ENCODE results near the gene WDFY4. TPM values are rescaled to one million over a fixed set of nuclear protein-coding genes. Genes with fewer than 3 reads are reported as not detected.

Gene WDFY4
- total and polyA plus RNA-seq, 2 experiments from 2014 or later: 0.14 TPM; not detected in 1

DNA sequence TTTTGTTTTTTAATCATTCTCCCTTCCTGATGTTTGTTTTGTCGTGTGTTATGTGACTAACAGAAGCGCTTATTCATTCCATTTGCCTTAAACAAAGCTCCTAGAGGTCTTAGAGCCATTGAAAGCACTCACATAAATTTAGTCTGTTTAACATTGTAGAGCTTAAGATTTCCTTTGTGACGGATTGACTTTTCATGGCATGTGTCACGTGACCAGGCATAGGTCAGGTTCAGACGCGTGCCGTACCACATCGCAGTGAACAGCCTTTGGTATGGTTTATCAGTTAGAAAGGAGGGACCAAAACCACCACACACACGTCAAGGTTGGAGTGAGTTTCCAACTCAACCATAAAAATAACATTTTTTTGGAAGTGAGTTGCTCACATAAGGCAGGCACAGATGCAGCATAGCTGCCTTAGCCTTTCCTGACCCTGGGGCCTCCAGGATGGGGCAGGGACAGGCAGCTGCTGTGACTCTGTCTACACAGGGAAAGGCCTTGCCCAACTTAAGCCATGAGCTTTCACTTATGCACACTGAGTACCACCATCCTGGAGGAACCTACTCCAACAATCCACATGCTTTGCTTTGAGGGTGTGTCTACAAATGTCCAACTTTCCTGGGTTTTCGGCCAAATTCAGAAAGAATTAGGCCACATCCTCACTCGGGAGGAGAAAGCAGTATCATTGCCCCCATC, 55.5 kb downstream of the WDFY4 start:
- no peaks in the 10 kb centered on the region for H3F3A ChIP-seq (replicated peaks; ENCODE audit: low read depth)
- H4K20me1 ChIP-seq (replicated peaks; ENCODE audit: insufficient read depth): no peaks in the 10 kb centered on the region
- no peak overlapping the region; the same call in 1 of the 2 replicates for H2AFZ ChIP-seq
- peaks cover 5% of the 10 kb centered on the region for H3K27me3 Mint-ChIP-seq (ENCODE audit: insufficient read depth, low read depth, poor library complexity)
- H3K27ac Mint-ChIP-seq: no peak overlapping the region
- no peaks in the 10 kb centered on the region for H3K36me3 ChIP-seq (ENCODE audit: insufficient read depth)
- TF ChIP-seq, protein P1, sequence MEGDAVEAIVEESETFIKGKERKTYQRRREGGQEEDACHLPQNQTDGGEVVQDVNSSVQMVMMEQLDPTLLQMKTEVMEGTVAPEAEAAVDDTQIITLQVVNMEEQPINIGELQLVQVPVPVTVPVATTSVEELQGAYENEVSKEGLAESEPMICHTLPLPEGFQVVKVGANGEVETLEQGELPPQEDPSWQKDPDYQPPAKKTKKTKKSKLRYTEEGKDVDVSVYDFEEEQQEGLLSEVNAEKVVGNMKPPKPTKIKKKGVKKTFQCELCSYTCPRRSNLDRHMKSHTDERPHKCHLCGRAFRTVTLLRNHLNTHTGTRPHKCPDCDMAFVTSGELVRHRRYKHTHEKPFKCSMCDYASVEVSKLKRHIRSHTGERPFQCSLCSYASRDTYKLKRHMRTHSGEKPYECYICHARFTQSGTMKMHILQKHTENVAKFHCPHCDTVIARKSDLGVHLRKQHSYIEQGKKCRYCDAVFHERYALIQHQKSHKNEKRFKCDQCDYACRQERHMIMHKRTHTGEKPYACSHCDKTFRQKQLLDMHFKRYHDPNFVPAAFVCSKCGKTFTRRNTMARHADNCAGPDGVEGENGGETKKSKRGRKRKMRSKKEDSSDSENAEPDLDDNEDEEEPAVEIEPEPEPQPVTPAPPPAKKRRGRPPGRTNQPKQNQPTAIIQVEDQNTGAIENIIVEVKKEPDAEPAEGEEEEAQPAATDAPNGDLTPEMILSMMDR (conservative IDR thresholded peaks at IDR 0.05; ENCODE audit: low read depth in 2 of 2): no peak
- no peak for TF ChIP-seq ZNF114 (CRISPR knock-in tag; IDR thresholded peaks at IDR 0.05)
- H3K4me3 Mint-ChIP-seq: no peak overlapping the region
- no peaks in the 10 kb centered on the region; the same call in 1 of the 2 replicates for H3K4me1 ChIP-seq (ENCODE audit: insufficient read depth)
- no peaks in the 10 kb centered on the region for H3K36me3 Mint-ChIP-seq (ENCODE audit: low read depth)
- H3K4me1 Mint-ChIP-seq: peaks cover 4% of the 10 kb centered on the region; the same call in 1 of the 3 replicates
- H3K27me3 ChIP-seq (ENCODE audit: insufficient read depth): no peaks in the 10 kb centered on the region
- H3K9me3 Mint-ChIP-seq: no peaks in the 10 kb centered on the region
- H3K4me2 ChIP-seq: no peak overlapping the region
- ATAC-seq: no peak
- no peak overlapping the region for H3K4me3 ChIP-seq
- H3K79me2 ChIP-seq (replicated peaks; ENCODE audit: insufficient read depth): no peaks in the 10 kb centered on the region
- H3K27ac ChIP-seq (ENCODE audit: low read depth): no peak overlapping the region
- peaks cover 5% of the 10 kb centered on the region; the same call in 1 of the 2 replicates for H3K9me2 ChIP-seq (ENCODE audit: insufficient read depth)
- no peak for DNase-seq (ENCODE audit: low spot score)

DNA sequence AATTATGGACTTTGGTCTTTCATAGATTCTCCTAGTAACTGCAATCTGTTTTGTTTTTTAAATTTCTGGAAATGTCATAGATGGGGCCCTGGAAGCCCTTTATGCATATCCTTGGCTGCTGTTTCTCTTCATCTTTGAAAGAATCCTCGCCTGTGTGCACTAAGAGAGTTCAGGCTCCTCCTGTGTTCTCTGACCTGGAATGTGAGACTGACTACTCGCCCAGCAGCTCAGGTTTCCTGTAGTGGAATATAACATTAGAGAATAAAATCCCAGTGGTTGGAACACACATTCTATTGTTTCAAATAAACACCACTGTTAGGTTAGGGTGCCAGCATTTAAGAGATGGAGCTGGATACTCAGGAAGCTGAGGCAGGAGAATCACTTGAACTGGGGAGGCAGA, 56.3 kb downstream of the WDFY4 start:
- Histone ChIP-seq H2AFZ (no peak overlapping the region), H3K27me3 (ENCODE audit: insufficient read depth) (no peaks in the 10 kb centered on the region), H3K27ac (ENCODE audit: low read depth) (no peak overlapping the region), H3K79me2 (replicated peaks; ENCODE audit: insufficient read depth) (no peaks in the 10 kb centered on the region), H3K36me3 (ENCODE audit: insufficient read depth) (no peaks in the 10 kb centered on the region), H3K4me1 (ENCODE audit: insufficient read depth) (no peaks in the 10 kb centered on the region; the same call in 1 of the 2 replicates), H3K4me2 (no peak overlapping the region), H3K9me2 (ENCODE audit: insufficient read depth) (peaks cover 5% of the 10 kb centered on the region; the same call in 1 of the 2 replicates), H4K20me1 (replicated peaks; ENCODE audit: insufficient read depth) (no peaks in the 10 kb centered on the region), H3F3A (replicated peaks; ENCODE audit: low read depth) (no peaks in the 10 kb centered on the region), H3K4me3 (no peak overlapping the region)
- Mint-ChIP-seq H3K36me3 (ENCODE audit: low read depth) (no peaks in the 10 kb centered on the region), H3K27ac (no peak overlapping the region), H3K27me3 (ENCODE audit: insufficient read depth, low read depth, poor library complexity) (peaks cover 7% of the 10 kb centered on the region), H3K4me3 (no peak overlapping the region), H3K9me3 (no peaks in the 10 kb centered on the region), H3K4me1 (peaks cover 4% of the 10 kb centered on the region; the same call in 1 of the 3 replicates)
- ATAC-seq: no peak
- no peak for DNase-seq (ENCODE audit: low spot score)
- TF ChIP-seq EZH2phosphoT487 (IDR thresholded peaks at IDR 0.05; ENCODE audit: unreplicated experiment) (no peak), EZH2 (IDR thresholded peaks at IDR 0.05; ENCODE audit: low read depth, unreplicated experiment) (no peak), POLR2AphosphoS5 (IDR thresholded peaks at IDR 0.05; ENCODE audit: low read depth) (no peak), CREB1 (CRISPR knock-in tag; IDR thresholded peaks at IDR 0.05; ENCODE audit: low read depth) (no peak), STAT1 (IDR thresholded peaks at IDR 0.05; ENCODE audit: unreplicated experiment) (no peak)
- TF ChIP-seq, protein P2, sequence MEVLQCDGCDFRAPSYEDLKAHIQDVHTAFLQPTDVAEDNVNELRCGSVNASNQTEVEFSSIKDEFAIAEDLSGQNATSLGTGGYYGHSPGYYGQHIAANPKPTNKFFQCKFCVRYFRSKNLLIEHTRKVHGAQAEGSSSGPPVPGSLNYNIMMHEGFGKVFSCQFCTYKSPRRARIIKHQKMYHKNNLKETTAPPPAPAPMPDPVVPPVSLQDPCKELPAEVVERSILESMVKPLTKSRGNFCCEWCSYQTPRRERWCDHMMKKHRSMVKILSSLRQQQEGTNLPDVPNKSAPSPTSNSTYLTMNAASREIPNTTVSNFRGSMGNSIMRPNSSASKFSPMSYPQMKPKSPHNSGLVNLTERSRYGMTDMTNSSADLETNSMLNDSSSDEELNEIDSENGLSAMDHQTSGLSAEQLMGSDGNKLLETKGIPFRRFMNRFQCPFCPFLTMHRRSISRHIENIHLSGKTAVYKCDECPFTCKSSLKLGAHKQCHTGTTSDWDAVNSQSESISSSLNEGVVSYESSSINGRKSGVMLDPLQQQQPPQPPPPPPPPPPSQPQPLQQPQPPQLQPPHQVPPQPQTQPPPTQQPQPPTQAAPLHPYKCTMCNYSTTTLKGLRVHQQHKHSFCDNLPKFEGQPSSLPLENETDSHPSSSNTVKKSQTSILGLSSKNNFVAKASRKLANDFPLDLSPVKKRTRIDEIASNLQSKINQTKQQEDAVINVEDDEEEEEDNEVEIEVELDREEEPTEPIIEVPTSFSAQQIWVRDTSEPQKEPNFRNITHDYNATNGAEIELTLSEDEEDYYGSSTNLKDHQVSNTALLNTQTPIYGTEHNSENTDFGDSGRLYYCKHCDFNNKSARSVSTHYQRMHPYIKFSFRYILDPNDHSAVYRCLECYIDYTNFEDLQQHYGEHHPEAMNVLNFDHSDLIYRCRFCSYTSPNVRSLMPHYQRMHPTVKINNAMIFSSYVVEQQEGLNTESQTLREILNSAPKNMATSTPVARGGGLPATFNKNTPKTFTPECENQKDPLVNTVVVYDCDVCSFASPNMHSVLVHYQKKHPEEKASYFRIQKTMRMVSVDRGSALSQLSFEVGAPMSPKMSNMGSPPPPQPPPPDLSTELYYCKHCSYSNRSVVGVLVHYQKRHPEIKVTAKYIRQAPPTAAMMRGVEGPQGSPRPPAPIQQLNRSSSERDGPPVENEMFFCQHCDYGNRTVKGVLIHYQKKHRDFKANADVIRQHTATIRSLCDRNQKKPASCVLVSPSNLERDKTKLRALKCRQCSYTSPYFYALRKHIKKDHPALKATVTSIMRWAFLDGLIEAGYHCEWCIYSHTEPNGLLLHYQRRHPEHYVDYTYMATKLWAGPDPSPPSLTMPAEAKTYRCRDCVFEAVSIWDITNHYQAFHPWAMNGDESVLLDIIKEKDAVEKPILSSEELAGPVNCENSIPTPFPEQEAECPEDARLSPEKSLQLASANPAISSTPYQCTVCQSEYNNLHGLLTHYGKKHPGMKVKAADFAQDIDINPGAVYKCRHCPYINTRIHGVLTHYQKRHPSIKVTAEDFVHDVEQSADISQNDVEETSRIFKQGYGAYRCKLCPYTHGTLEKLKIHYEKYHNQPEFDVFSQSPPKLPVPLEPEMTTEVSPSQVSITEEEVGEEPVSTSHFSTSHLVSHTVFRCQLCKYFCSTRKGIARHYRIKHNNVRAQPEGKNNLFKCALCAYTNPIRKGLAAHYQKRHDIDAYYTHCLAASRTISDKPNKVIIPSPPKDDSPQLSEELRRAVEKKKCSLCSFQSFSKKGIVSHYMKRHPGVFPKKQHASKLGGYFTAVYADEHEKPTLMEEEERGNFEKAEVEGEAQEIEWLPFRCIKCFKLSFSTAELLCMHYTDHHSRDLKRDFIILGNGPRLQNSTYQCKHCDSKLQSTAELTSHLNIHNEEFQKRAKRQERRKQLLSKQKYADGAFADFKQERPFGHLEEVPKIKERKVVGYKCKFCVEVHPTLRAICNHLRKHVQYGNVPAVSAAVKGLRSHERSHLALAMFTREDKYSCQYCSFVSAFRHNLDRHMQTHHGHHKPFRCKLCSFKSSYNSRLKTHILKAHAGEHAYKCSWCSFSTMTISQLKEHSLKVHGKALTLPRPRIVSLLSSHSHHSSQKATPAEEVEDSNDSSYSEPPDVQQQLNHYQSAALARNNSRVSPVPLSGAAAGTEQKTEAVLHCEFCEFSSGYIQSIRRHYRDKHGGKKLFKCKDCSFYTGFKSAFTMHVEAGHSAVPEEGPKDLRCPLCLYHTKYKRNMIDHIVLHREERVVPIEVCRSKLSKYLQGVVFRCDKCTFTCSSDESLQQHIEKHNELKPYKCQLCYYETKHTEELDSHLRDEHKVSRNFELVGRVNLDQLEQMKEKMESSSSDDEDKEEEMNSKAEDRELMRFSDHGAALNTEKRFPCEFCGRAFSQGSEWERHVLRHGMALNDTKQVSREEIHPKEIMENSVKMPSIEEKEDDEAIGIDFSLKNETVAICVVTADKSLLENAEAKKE (CRISPR knock-in tag; IDR thresholded peaks at IDR 0.05): no peak
- TF ChIP-seq, protein P3, sequence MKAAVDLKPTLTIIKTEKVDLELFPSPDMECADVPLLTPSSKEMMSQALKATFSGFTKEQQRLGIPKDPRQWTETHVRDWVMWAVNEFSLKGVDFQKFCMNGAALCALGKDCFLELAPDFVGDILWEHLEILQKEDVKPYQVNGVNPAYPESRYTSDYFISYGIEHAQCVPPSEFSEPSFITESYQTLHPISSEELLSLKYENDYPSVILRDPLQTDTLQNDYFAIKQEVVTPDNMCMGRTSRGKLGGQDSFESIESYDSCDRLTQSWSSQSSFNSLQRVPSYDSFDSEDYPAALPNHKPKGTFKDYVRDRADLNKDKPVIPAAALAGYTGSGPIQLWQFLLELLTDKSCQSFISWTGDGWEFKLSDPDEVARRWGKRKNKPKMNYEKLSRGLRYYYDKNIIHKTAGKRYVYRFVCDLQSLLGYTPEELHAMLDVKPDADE (IDR thresholded peaks at IDR 0.05): no peak
- TF ChIP-seq, protein P1 (conservative IDR thresholded peaks at IDR 0.05; ENCODE audit: low read depth in 2 of 2): no peak
